ENCODE results near the gene UNC45A.

- TF ChIP-seq CTCF (optimal IDR thresholded peaks at IDR 0.05 in 1 of 3, IDR thresholded peaks at IDR 0.05 in 1 of 3, conservative IDR thresholded peaks at IDR 0.05 in 1 of 3; ENCODE audit: extremely low read depth in 1 of 3, insufficient read depth in 2 of 3, low read length in 3 of 3): no peak
- TF ChIP-seq EZH2 (IDR thresholded peaks at IDR 0.05; ENCODE audit: low read length): no peak
These were observed 27.9 kb upstream of the UNC45A start for GRCh38 chr15:90907051-90907660.

All from keratinocyte (primary cell).